Heart left ventricle (tissue), 16 donors: ENCODE results near the gene CEP164. TPM values are rescaled to one million over a fixed set of nuclear protein-coding genes. Genes with fewer than 3 reads are reported as not detected.
A peak's percentile ranks its signal among the peaks of the same experiment; 100 is the strongest.

Experiments used
- ATAC-seq, 4 donors: fragments of 200-7000 bp; cut with Tn5 transposase; one replicate each; pipeline ENCODE4 v1.9.1; 2020 to 2022; ENCODE audit warnings: moderate library complexity in 4 of 4, mild to moderate bottlenecking in 3 of 4, moderate number of reproducible peaks in 1 of 4
- DNase-seq, 5 donors: peaks; one replicate each; pipeline ENCODE4 v3.0.0-alpha.2; 2020
- H3K27ac ChIP-seq, 12 donors: fragments of 200-600 bp; sonication (generic) in 4 of 12; one replicate each; pipeline versions ENCODE4 v1.5.0 to v1.8.0; 2016 to 2022; ENCODE audit warnings: mild to moderate bottlenecking in 2 of 12
- H3K27me3 ChIP-seq, 9 donors: fragments of 200-600 bp; sonication (generic) in 2 of 9; one replicate each; pipeline versions ENCODE4 v1.5.1 to v1.8.0; 2016 to 2022; ENCODE audit warnings: mild to moderate bottlenecking in 3 of 9
- H3K36me3 ChIP-seq, 9 donors: fragments of 200-600 bp; sonication (generic) in 2 of 9; one replicate each; pipeline versions ENCODE4 v1.5.0 to v1.8.0; 2018 to 2022; ENCODE audit warnings: mild to moderate bottlenecking in 2 of 9
- H3K4me1 ChIP-seq, 12 donors: fragments of 200-600 bp; sonication (generic) in 4 of 12; one replicate each; pipeline versions ENCODE4 v1.5.0 to v1.8.0; 2016 to 2022; ENCODE audit warnings: mild to moderate bottlenecking in 3 of 12
- H3K4me3 ChIP-seq, 12 donors: fragments of 200-600 bp; sonication (generic) in 4 of 12; one replicate each; pipeline versions ENCODE4 v1.5.0 to v1.8.0; 2017 to 2022; ENCODE audit warnings: mild to moderate bottlenecking in 9 of 12, moderate library complexity in 4 of 12
- H3K9me3 ChIP-seq, 12 donors: fragments of 200-600 bp; sonication (generic) in 4 of 12; one replicate each; pipeline versions ENCODE4 v1.5.0 to v1.8.0; 2016 to 2022; ENCODE audit warnings: mild to moderate bottlenecking in 1 of 12
- POLR2A ChIP-seq, 2 donors: fragments of 450-650 bp; IDR thresholded peaks; one replicate each; pipeline ENCODE4 v1.6.1; 2017; ENCODE audit warnings: antibody characterized with exemption in 2 of 2, mild to moderate bottlenecking in 2 of 2, moderate library complexity in 2 of 2
- WGBS, 4 donors: extraction: QIAGEN DNeasy Blood & Tissue Kit in 2 of 4; methylation state at CpG; one replicate each; pipeline versions ENCODE4 v1.1.5 to v1.1.7; 2013 to 2018; 5-methylcytosine and 5-hydroxymethylcytosine counted together
- intact Hi-C, 10 donors: fragments of 100-400 bp; cut with DNase I; formaldehyde crosslinking; loops; one replicate each; pipeline versions ENCODE4 v1.11.1 to v1.14.2; 2022
- polyA plus RNA-seq, 2 donors: library from polyadenylated mRNA; stranded (reverse); fragments of 200-250 nt; gene quantifications; one replicate each; pipeline ENCODE4 v1.2.3, GENCODE V29; 2013
- total RNA-seq, 9 donors: library from RNA; depleted of rRNA in 2 of 9; stranded (reverse); fragments of >200 nt in 2 of 9; fragmentation: NEBNext Ultra II Directional in 3 of 9; extraction: Animal tissue kit (Norgen Biotek cat#: 25700) in 3 of 9; gene quantifications; one replicate each; pipeline versions ENCODE4 v1.1.0 to v1.2.4, GENCODE V29; 2016 to 2023
- TF ChIP-seq, protein P1 (sequence below), 12 donors: fragments of 200-600 bp; sonication (generic) in 4 of 12; IDR thresholded peaks; one replicate each; pipeline versions ENCODE4 v1.5.0 to v1.8.0; 2018 to 2022; ENCODE audit warnings: antibody characterized with exemption in 12 of 12, mild to moderate bottlenecking in 5 of 12
- donor health status: ischemic (EF 13 %, LVEDD 7.1; RV severe dilation, severe dysfunction).
- donor health status: healthy with polysubstance abuse.
- donor health status: DM: no; HTN: yes; CAD: no.
- donor health status: DM: no; HTN: no; CAD: no.
- donor health status: ischemic (EF 25% LVEDD 6.9; RV normal size, moderate dysfunction).
- donor health status: ischemic (EF 25% LVEDD 5.7; RV mildly dilated, moderate dysfunction).
- donor health status: healthy.
- donor health status: DM: yes; HTN: yes; CAD: no.
- donor health status: ischemic (EF 35%, LVEDD 5.7; RV mildly dilated, moderate dysfunction).
- donor health status: nonischemic (EF 11% LVEDD 7.7; RV severe dilation, severe dysfunction).
- donor health status: DM: yes; HTN: yes; CAD: no.
- donor health status: PGD.
- donor health status: ischemic (EF 29% LVEDD 5.4; RV normal size, mild dysfunction).
- donor health status: nonischemic (EF 23%, LVEDD 6.1; RV moderate dilation, normal function).

The CEP164 gene
- total and polyA plus RNA-seq, 11 donors: 2.6 to 15.4 (median 6.6) TPM

DNA sequence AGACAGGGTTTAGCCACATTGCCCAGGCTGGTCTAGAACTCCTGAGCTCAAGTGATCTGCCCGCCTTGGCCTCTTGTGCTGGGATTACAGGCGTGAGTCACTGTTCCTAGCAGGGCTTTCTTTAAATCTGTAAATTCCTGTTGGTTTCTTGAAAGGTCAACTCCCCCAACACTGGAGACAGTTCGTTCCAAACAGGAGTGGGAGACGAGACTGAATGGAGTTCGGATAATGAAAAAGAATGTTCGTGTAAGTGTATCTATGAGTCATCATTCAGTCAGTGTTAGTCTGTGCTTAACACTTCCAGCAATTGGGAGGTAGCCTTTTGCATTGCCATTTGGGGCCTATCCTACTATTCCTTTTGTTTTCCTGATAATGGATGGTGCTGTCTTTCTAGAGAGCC is 46.5 kb upstream of the CEP164 start:
- peak in 2 of 4 donors; percentile 45 for ATAC-seq
- H3K27me3 ChIP-seq: no peaks in the 10 kb centered on the region
- H3K4me1 ChIP-seq: peaks cover 0 to 6% (median 0%) of the 10 kb centered on the region in 12 donors
- intact Hi-C loops: no loop called here
- 75 to 85% (median 84%) methylated on average over 6 of the region's 6 CpGs for WGBS, 4 donors
- no peak overlapping the region for H3K27ac ChIP-seq
- H3K36me3 ChIP-seq: peaks cover 0 to 72% (median 63%) of the 10 kb centered on the region in 9 donors
- no peak for DNase-seq
- no peak for TF ChIP-seq POLR2A (IDR thresholded peaks at IDR 0.05)
- TF ChIP-seq, protein P1, sequence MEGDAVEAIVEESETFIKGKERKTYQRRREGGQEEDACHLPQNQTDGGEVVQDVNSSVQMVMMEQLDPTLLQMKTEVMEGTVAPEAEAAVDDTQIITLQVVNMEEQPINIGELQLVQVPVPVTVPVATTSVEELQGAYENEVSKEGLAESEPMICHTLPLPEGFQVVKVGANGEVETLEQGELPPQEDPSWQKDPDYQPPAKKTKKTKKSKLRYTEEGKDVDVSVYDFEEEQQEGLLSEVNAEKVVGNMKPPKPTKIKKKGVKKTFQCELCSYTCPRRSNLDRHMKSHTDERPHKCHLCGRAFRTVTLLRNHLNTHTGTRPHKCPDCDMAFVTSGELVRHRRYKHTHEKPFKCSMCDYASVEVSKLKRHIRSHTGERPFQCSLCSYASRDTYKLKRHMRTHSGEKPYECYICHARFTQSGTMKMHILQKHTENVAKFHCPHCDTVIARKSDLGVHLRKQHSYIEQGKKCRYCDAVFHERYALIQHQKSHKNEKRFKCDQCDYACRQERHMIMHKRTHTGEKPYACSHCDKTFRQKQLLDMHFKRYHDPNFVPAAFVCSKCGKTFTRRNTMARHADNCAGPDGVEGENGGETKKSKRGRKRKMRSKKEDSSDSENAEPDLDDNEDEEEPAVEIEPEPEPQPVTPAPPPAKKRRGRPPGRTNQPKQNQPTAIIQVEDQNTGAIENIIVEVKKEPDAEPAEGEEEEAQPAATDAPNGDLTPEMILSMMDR (IDR thresholded peaks at IDR 0.05): no peak
- H3K4me3 ChIP-seq: no peak overlapping the region
- no peaks in the 10 kb centered on the region for H3K9me3 ChIP-seq

GRCh38 chr11:117281869-117282268 is 45.8 kb upstream of the CEP164 start:
- no peaks in the 10 kb centered on the region for H3K27me3 ChIP-seq
- intact Hi-C loops: no loop called here
- DNase-seq (no peak), ATAC-seq (no peak)
- no peak for TF ChIP-seq POLR2A (IDR thresholded peaks at IDR 0.05)
- TF ChIP-seq, protein P1 (IDR thresholded peaks at IDR 0.05): no peak
- H3K27ac ChIP-seq: no peak overlapping the region
- H3K36me3 ChIP-seq: peaks cover 0 to 75% (median 70%) of the 10 kb centered on the region in 9 donors
- no peaks in the 10 kb centered on the region for H3K9me3 ChIP-seq
- H3K4me3 ChIP-seq: no peak overlapping the region
- peaks cover 0 to 6% (median 0%) of the 10 kb centered on the region in 12 donors for H3K4me1 ChIP-seq
- WGBS, 4 donors: 95 to 97% (median 96%) methylated on average over 7 of the region's 7 CpGs

- whole genome bisulfite sequencing, 4 donors: 90 to 97% (median 94%) methylated on average over 3 of the region's 3 CpGs
- no peak for TF ChIP-seq POLR2A (IDR thresholded peaks at IDR 0.05)
- TF ChIP-seq, protein P1 (IDR thresholded peaks at IDR 0.05): no peak
- no peaks in the 10 kb centered on the region for H3K9me3 ChIP-seq
- H3K27me3 ChIP-seq: no peaks in the 10 kb centered on the region
- ATAC-seq (no peak), DNase-seq (no peak)
- no peak overlapping the region for H3K4me3 ChIP-seq
- no peak overlapping the region for H3K27ac ChIP-seq
- peaks cover 0 to 86% (median 81%) of the 10 kb centered on the region in 9 donors for H3K36me3 ChIP-seq
- H3K4me1 ChIP-seq: peaks cover 0 to 6% (median 0%) of the 10 kb centered on the region in 12 donors
- intact Hi-C loops: no loop called here
Observed at GRCh38 chr11:117282956-117283355, 44.7 kb upstream of the CEP164 start.

GRCh38 chr11:117284053-117284452 is 43.6 kb upstream of the CEP164 start:
- peaks cover 0 to 6% (median 0%) of the 10 kb centered on the region in 12 donors for H3K4me1 ChIP-seq
- 76 to 88% (median 83%) methylated on average over 2 of the region's 2 CpGs for WGBS, 4 donors
- no peak for TF ChIP-seq POLR2A (IDR thresholded peaks at IDR 0.05)
- TF ChIP-seq, protein P1 (IDR thresholded peaks at IDR 0.05): no peak
- no peaks in the 10 kb centered on the region for H3K27me3 ChIP-seq
- no peak overlapping the region for H3K4me3 ChIP-seq
- ATAC-seq: no peak
- no peaks in the 10 kb centered on the region for H3K9me3 ChIP-seq
- no peak for DNase-seq
- intact Hi-C loops: no loop called here
- H3K36me3 ChIP-seq: peaks cover 0 to 97% (median 91%) of the 10 kb centered on the region in 9 donors
- no peak overlapping the region for H3K27ac ChIP-seq
